HuH-7.5 (cell line): Measurements from ENCODE around the gene MPP7.

ENCODE experiments used
- DNase-seq: peaks from one replicate; pipeline ENCODE4 v3.0.0; 2011; ENCODE audit warnings: low spot score

The MPP7 gene

GRCh38 chr10:28266449-28267224 lies 36.2 kb downstream of the MPP7 start:
- DNase-seq, result no peak

- no peak for DNase-seq
Measured at GRCh38 chr10:28263136-28263857, 39.6 kb downstream of the MPP7 start.

- no peak for DNase-seq
Measured at GRCh38 chr10:28256776-28257175, 46.1 kb downstream of the MPP7 start.

GRCh38 chr10:28254290-28254985 lies 48.4 kb downstream of the MPP7 start:
- no peak for DNase-seq

- no peak for DNase-seq
Measured at GRCh38 chr10:28253169-28253785, 49.6 kb downstream of the MPP7 start.
